Endothelial cell of umbilical vein (primary cell): Measurements from ENCODE around the gene KIFC3. TPM values are rescaled to one million over a fixed set of nuclear protein-coding genes. Genes with fewer than 3 reads are reported as not detected.

Source experiments
- BruUV-seq: library from RNA; stranded (reverse); fragments of 400-500 nt; replicated peaks from 2 replicates; lab custom pipeline; 2021; lab: Mats Ljungman, UMichigan
- CTCF ChIA-PET: fragments of 300-600, 350-600 bp; sonication (Branson Sonifier 250); formaldehyde crosslinking; loops from one replicate; lab custom pipeline; 2021; ENCODE audit warnings: antibody characterized with exemption, inconsistent platforms; lab: Charles Lee
- POLR2A ChIA-PET: fragments of 300-600, 350-600 bp; sonication (Branson Sonifier 250); formaldehyde crosslinking; loops from one replicate; lab custom pipeline; 2021; ENCODE audit warnings: antibody characterized with exemption, inconsistent platforms; lab: Charles Lee
- DNase-seq: peaks from one replicate; pipeline ENCODE4 v3.0.0-alpha.2; 2011; ENCODE audit warnings: low read depth, low spot score
- FAIRE-seq: peaks from 2 replicates; lab custom pipeline; 2011; peaks lifted over from hg19 to GRCh38; lab: Jason Lieb, UNC
- H2AFZ ChIP-seq: 2 replicates; pipeline ENCODE4 v1.6.0; 2012; ENCODE audit warnings: low read depth, low read length, control low read depth, inconsistent platforms
- H3K27ac ChIP-seq: 2 replicates; pipeline ENCODE4 v1.5.1; 2011; ENCODE audit warnings: low read depth, mild to moderate bottlenecking, control low read depth, low read length, moderate library complexity; ENCODE audit not compliant: insufficient read depth
- H3K27me3 ChIP-seq, 2 experiments: 2 replicates each; pipeline versions ENCODE4 v1.6.0 to v1.6.1; 2011; ENCODE audit warnings: low read length in 2 of 2, mixed read lengths in 1 of 2; ENCODE audit not compliant: control insufficient read depth in 2 of 2, insufficient read depth in 2 of 2
- H3K36me3 ChIP-seq, 2 experiments: 2 replicates in 1 of 2; 3 replicates in 1 of 2; pipeline ENCODE4 v1.5.1; 2011; ENCODE audit warnings: low read length in 2 of 2, mild to moderate bottlenecking in 1 of 2, moderate library complexity in 1 of 2; ENCODE audit not compliant: control insufficient read depth in 2 of 2, insufficient read depth in 2 of 2; ENCODE audit errors: extremely low read depth in 1 of 2
- H3K4me1 ChIP-seq: 3 replicates; pipeline ENCODE4 v1.5.1; 2011; ENCODE audit warnings: mild to moderate bottlenecking, low read length; ENCODE audit not compliant: control insufficient read depth, insufficient read depth; ENCODE audit errors: extremely low read depth
- H3K4me2 ChIP-seq: 2 replicates; pipeline ENCODE4 v1.6.1; 2011; ENCODE audit warnings: low read length, control low read depth, mixed read lengths; ENCODE audit not compliant: insufficient read depth
- H3K4me3 ChIP-seq, 3 experiments: fragments of 200-600 bp in 1 of 3; sonication (generic), shearing (Covaris generic) in 1 of 3; replicated peaks in 1 of 3; 2 replicates each; pipeline ENCODE4 v1.5.1; 2011 to 2016; ENCODE audit warnings: control low read depth in 3 of 3, low read length in 3 of 3, mild to moderate bottlenecking in 2 of 3, inconsistent platforms in 1 of 3, low read depth in 1 of 3, moderate library complexity in 1 of 3; ENCODE audit not compliant: insufficient read depth in 1 of 3
- H3K79me2 ChIP-seq: 2 replicates; pipeline ENCODE4 v1.6.0; 2012; ENCODE audit warnings: low read length, inconsistent platforms; ENCODE audit not compliant: control insufficient read depth, insufficient read depth
- H3K9ac ChIP-seq: replicated peaks from 2 replicates; pipeline ENCODE3; 2011; ENCODE audit warnings: low read length, control low read depth; ENCODE audit not compliant: insufficient read depth; ENCODE audit errors: extremely low read depth
- H3K9me1 ChIP-seq: replicated peaks from 3 replicates; pipeline ENCODE4 v1.6.0; 2011; ENCODE audit warnings: mild to moderate bottlenecking, low read length; ENCODE audit not compliant: control insufficient read depth, insufficient read depth; ENCODE audit errors: extremely low read depth
- H3K9me3 ChIP-seq: replicated peaks from 2 replicates; pipeline ENCODE4 v1.5.1; 2012; ENCODE audit warnings: low read length, inconsistent platforms; ENCODE audit not compliant: control insufficient read depth, insufficient read depth
- H4K20me1 ChIP-seq: replicated peaks from 2 replicates; pipeline ENCODE3; 2011; ENCODE audit warnings: mild to moderate bottlenecking, low read length; ENCODE audit not compliant: control insufficient read depth, insufficient read depth; ENCODE audit errors: extremely low read depth
- EZH2 ChIP-seq: IDR thresholded peaks from 2 replicates; pipeline ENCODE4 v1.6.1; 2012; ENCODE audit warnings: borderline replicate concordance, low read depth, mild to moderate bottlenecking, moderate library complexity, low read length, inconsistent platforms; ENCODE audit not compliant: severe bottlenecking
- FOS ChIP-seq: IDR thresholded peaks from 2 replicates; pipeline ENCODE4 v1.6.1; 2011; ENCODE audit warnings: mild to moderate bottlenecking, low read length, moderate library complexity, borderline replicate concordance; ENCODE audit not compliant: insufficient read depth
- GATA2 ChIP-seq: IDR thresholded peaks from 2 replicates; pipeline ENCODE4 v1.7.0; 2011; ENCODE audit warnings: low read depth, mild to moderate bottlenecking, moderate library complexity, mixed read lengths, low read length; ENCODE audit not compliant: insufficient read length, insufficient read depth
- JUN ChIP-seq: IDR thresholded peaks from 2 replicates; pipeline ENCODE4 v1.6.1; 2011; ENCODE audit warnings: borderline replicate concordance, low read depth; ENCODE audit not compliant: insufficient read length, insufficient read depth
- MAX ChIP-seq: IDR thresholded peaks from 2 replicates; pipeline ENCODE4 v1.6.1; 2011; ENCODE audit not compliant: insufficient read depth, insufficient read length
- MYC ChIP-seq: IDR thresholded peaks from one replicate; pipeline ENCODE4 v1.6.1; 2011; ENCODE audit warnings: mild to moderate bottlenecking, low read depth, low read length
- POLR2A ChIP-seq: IDR thresholded peaks from 2 replicates; pipeline ENCODE4 v1.6.1; 2012; ENCODE audit warnings: low read depth, mild to moderate bottlenecking, control low read depth, low read length
- POLR2AphosphoS5 ChIP-seq: IDR thresholded peaks from 2 replicates; pipeline ENCODE4 v1.6.1; 2012; ENCODE audit warnings: low read depth, mild to moderate bottlenecking, control low read depth, low read length, moderate library complexity; ENCODE audit not compliant: insufficient read depth
- dilution Hi-C: fragments of 300-500 bp; cut with MboI; formaldehyde crosslinking; loops from one replicate; pipeline ENCODE4 v1.15.0; 2019; ENCODE audit warnings: low sequenced_read_pairs; ENCODE audit not compliant: extremely low pct_ligation_motif_present
- intact Hi-C: fragments of 100-400 bp; cut with micrococcal nuclease; formaldehyde crosslinking; loops from one replicate; pipeline ENCODE4 v1.10.0; 2022
- polyA plus RNA-seq, 4 experiments: library from polyadenylated mRNA; depleted of rRNA in 3 of 4; stranded (reverse) in 3 of 4; unstranded in 1 of 4; fragments of >200 nt; gene quantifications; 2 replicates each; pipeline versions ENCODE4 v1.2.1 to v1.2.3, GENCODE V29; 2011 to 2012; ENCODE audit warnings: missing spikeins in 1 of 4
- total RNA-seq: library from RNA; stranded (reverse); gene quantifications from 2 replicates; pipeline ENCODE4 v1.2.3, GENCODE V29; 2021
- TF ChIP-seq, protein P1 (sequence below), 2 donors: IDR thresholded peaks; 1 replicate in 1 of 2; 2 replicates in 1 of 2; pipeline ENCODE4 v1.5.1; 2011; ENCODE audit warnings: low read length in 2 of 2, mild to moderate bottlenecking in 2 of 2, moderate library complexity in 2 of 2, control low read depth in 1 of 2, inconsistent platforms in 1 of 2, low read depth in 1 of 2; ENCODE audit not compliant: insufficient read depth in 1 of 2; ENCODE audit errors: extremely low read depth in 1 of 2

The KIFC3 gene
- total and polyA plus RNA-seq, 2 donors (not counting 3 experiments of a cell fraction or from before 2014, with no cell fraction given): 36.3 to 62.2 TPM

DNA sequence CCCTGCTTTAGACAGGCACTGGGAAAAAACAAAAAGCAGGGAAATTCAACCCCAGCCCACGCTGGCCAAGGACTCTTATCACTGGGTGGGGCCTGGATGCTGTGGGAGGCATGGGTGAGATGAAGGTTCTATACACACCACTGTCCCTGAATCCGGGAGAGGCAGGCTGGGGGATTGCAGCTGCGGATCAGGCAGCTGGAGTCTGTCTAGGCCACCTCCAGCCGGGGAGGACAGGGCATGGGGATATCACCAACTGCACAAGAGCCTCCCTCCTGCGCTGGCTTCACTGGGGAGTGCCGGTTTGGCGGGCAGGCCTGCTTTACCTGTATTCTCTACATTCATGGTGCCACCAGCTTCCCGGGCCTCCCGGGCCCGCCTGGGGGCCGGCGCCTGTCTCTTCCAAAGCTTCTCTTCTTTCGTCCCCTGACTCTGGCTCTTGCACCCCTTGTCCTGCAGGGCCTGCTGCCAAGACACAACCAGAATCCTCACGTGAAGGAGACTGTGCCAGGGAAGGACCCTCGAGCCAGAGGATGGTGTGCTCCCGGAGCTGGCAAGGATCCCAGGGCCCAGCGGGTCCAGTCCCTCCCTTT is 13.9 kb downstream of the KIFC3 start:
- dilution Hi-C loops: no loop called here
- no peaks in the 10 kb centered on the region for H3K9me3 ChIP-seq

More for the DNA sequence above, 13.9 kb downstream of the KIFC3 start:
- Histone ChIP-seq H3K4me3 (no peak overlapping the region), H3K27me3 (no peaks in the 10 kb centered on the region), H4K20me1 (no peaks in the 10 kb centered on the region), H3K4me2 (no peak overlapping the region), H3K9ac (no peak overlapping the region), H3K36me3 (peaks cover 4 to 30% of the 10 kb centered on the region in 2 experiments), H3K79me2 (no peaks in the 10 kb centered on the region), H3K27ac (no peak overlapping the region), H3K4me1 (no peaks in the 10 kb centered on the region), H3K9me1 (no peaks in the 10 kb centered on the region), H2AFZ (no peak overlapping the region)
- no TSS peak for BruUV-seq
- intact Hi-C loops: no loop called here
- CTCF ChIA-PET: interaction anchor here (1.1 to 1.5 kb wide), 3 partner anchors 13 to 90 kb away, joined by 3 read pairs; no protein-coding TSS in a partner anchor
- DNase-seq (no peak), FAIRE-seq (no peak)
- TF ChIP-seq MYC (no peak), POLR2AphosphoS5 (no peak), FOS (no peak), JUN (no peak), GATA2 (no peak), EZH2 (no peak), POLR2A (no peak), MAX (no peak)
- TF ChIP-seq, protein P1, sequence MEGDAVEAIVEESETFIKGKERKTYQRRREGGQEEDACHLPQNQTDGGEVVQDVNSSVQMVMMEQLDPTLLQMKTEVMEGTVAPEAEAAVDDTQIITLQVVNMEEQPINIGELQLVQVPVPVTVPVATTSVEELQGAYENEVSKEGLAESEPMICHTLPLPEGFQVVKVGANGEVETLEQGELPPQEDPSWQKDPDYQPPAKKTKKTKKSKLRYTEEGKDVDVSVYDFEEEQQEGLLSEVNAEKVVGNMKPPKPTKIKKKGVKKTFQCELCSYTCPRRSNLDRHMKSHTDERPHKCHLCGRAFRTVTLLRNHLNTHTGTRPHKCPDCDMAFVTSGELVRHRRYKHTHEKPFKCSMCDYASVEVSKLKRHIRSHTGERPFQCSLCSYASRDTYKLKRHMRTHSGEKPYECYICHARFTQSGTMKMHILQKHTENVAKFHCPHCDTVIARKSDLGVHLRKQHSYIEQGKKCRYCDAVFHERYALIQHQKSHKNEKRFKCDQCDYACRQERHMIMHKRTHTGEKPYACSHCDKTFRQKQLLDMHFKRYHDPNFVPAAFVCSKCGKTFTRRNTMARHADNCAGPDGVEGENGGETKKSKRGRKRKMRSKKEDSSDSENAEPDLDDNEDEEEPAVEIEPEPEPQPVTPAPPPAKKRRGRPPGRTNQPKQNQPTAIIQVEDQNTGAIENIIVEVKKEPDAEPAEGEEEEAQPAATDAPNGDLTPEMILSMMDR (IDR thresholded peaks at IDR 0.05; ENCODE audit: extremely low read depth in 1 of 2, insufficient read depth in 1 of 2, low read depth in 1 of 2, low read length in 2 of 2): no peak
- POLR2A ChIA-PET: no interaction called here
